ENCODE data around the gene BIRC2. TPM values are rescaled to one million over a fixed set of nuclear protein-coding genes. Genes with fewer than 3 reads are reported as not detected.
A peak's percentile ranks its signal among the peaks of the same experiment; 100 is the strongest.

BIRC2 gene
- total RNA-seq, 1 experiment from 2014 or later, result 53.5 TPM

DNA sequence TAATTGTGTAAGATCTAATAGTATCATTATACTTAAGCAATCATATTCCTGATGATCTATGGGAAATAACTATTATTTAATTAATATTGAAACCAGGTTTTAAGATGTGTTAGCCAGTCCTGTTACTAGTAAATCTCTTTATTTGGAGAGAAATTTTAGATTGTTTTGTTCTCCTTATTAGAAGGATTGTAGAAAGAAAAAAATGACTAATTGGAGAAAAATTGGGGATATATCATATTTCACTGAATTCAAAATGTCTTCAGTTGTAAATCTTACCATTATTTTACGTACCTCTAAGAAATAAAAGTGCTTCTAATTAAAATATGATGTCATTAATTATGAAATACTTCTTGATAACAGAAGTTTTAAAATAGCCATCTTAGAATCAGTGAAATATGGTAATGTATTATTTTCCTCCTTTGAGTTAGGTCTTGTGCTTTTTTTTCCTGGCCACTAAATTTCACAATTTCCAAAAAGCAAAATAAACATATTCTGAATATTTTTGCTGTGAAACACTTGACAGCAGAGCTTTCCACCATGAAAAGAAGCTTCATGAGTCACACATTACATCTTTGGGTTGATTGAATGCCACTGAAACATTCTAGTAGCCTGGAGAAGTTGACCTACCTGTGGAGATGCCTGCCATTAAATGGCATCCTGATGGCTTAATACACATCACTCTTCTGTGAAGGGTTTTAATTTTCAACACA is 23.3 kb upstream of the BIRC2 start:
- H3K4me3 ChIP-seq (ENCODE audit: low read depth, low read length), result no peak overlapping the region
- no peaks in the 10 kb centered on the region for H3K27me3 ChIP-seq (replicated peaks; ENCODE audit: control insufficient read depth, insufficient read depth, low read length)
- no peak overlapping the region for H3K4me3 Mint-ChIP-seq (ENCODE audit: unreplicated experiment)
- no peak overlapping the region for H3K27ac Mint-ChIP-seq (ENCODE audit: unreplicated experiment)
- intact Hi-C loops (cut with micrococcal nuclease; ENCODE audit: unreplicated experiment), result loop anchor here (2.0 kb wide), 1 partner anchor 35 kb away; no protein-coding TSS in a partner anchor
- H3K27me3 Mint-ChIP-seq (ENCODE audit: insufficient read depth, unreplicated experiment), result no peaks in the 10 kb centered on the region
- DNase-seq, result no peak
- peaks cover 1% of the 10 kb centered on the region for H3K4me1 Mint-ChIP-seq (ENCODE audit: low read depth, unreplicated experiment)
- CTCF ChIA-PET, result no interaction called here
- no peaks in the 10 kb centered on the region for H3K9me3 ChIP-seq
- no TSS peak for BruUV-seq (replicated peaks)
- no peaks in the 10 kb centered on the region for H3K36me3 Mint-ChIP-seq (ENCODE audit: insufficient read depth, unreplicated experiment)
- no peak for TF ChIP-seq CTCF (IDR thresholded peaks at IDR 0.05; ENCODE audit: insufficient read depth in 1 of 2, low read depth in 1 of 2, low read length in 1 of 2, severe bottlenecking in 1 of 2, unreplicated experiment in 1 of 2)
- POLR2A ChIA-PET, result no interaction called here
- no peaks in the 10 kb centered on the region for H3K4me1 ChIP-seq
- no peaks in the 10 kb centered on the region for H3K36me3 ChIP-seq (ENCODE audit: control insufficient read depth, insufficient read depth, low read length)
- H3K9me3 Mint-ChIP-seq (ENCODE audit: unreplicated experiment), result no peaks in the 10 kb centered on the region

GRCh38 chr11:102325088-102325487 is 21.9 kb upstream of the BIRC2 start:
- no peaks in the 10 kb centered on the region for H3K27me3 ChIP-seq (replicated peaks; ENCODE audit: control insufficient read depth, insufficient read depth, low read length)
- H3K4me1 ChIP-seq, result no peaks in the 10 kb centered on the region
- H3K9me3 ChIP-seq, result no peaks in the 10 kb centered on the region
- intact Hi-C loops (cut with micrococcal nuclease; ENCODE audit: unreplicated experiment), result loop anchor here (2.0 kb wide), 1 partner anchor 36 kb away; no protein-coding TSS in a partner anchor
- no peak overlapping the region for H3K4me3 Mint-ChIP-seq (ENCODE audit: unreplicated experiment)
- no peak for DNase-seq
- H3K4me3 ChIP-seq (ENCODE audit: low read depth, low read length), result no peak overlapping the region
- H3K27ac Mint-ChIP-seq (ENCODE audit: unreplicated experiment), result no peak overlapping the region
- no peaks in the 10 kb centered on the region for H3K36me3 ChIP-seq (ENCODE audit: control insufficient read depth, insufficient read depth, low read length)
- no peaks in the 10 kb centered on the region for H3K4me1 Mint-ChIP-seq (ENCODE audit: low read depth, unreplicated experiment)
- no peaks in the 10 kb centered on the region for H3K27me3 Mint-ChIP-seq (ENCODE audit: insufficient read depth, unreplicated experiment)
- peak in 1 of 2 experiments; percentile 33 for TF ChIP-seq CTCF (IDR thresholded peaks at IDR 0.05; ENCODE audit: insufficient read depth in 1 of 2, low read depth in 1 of 2, low read length in 1 of 2, severe bottlenecking in 1 of 2, unreplicated experiment in 1 of 2)
- no peaks in the 10 kb centered on the region for H3K9me3 Mint-ChIP-seq (ENCODE audit: unreplicated experiment)
- ChIA-PET POLR2A (no interaction called here), CTCF (interaction anchor here (1.1 kb wide), 1 partner anchor 17 kb away, joined by 3 read pairs; no protein-coding TSS in a partner anchor)
- BruUV-seq (replicated peaks), result no TSS peak
- no peaks in the 10 kb centered on the region for H3K36me3 Mint-ChIP-seq (ENCODE audit: insufficient read depth, unreplicated experiment)

DNA sequence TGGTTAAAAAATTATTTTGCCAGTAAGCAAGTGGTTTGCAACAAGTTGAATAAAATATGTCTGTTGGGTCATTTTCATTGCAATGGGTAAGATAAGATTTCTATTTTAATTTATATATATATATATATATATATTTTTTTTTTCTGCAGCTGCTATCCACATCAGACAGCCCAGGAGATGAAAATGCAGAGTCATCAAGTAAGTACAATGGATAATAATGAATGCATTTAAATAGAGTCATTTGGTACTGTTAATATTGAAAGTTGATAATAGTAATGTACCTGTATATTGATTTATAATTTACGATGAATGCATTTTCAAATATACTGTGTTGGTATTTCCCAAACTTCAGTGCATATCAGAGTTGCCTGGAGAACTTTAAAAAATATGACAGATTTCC is 18.3 kb upstream of the BIRC2 start:
- intact Hi-C loops (cut with micrococcal nuclease; ENCODE audit: unreplicated experiment), result no loop called here
- ChIA-PET POLR2A (no interaction called here), CTCF (no interaction called here)
- Histone ChIP-seq H3K4me1 (peaks cover 9% of the 10 kb centered on the region), H3K9me3 (no peaks in the 10 kb centered on the region), H3K27me3 (replicated peaks; ENCODE audit: control insufficient read depth, insufficient read depth, low read length) (no peaks in the 10 kb centered on the region), H3K4me3 (ENCODE audit: low read depth, low read length) (no peak overlapping the region), H3K36me3 (ENCODE audit: control insufficient read depth, insufficient read depth, low read length) (no peaks in the 10 kb centered on the region)
- H3K27ac Mint-ChIP-seq (ENCODE audit: unreplicated experiment), result no peak overlapping the region
- no peak for TF ChIP-seq CTCF (IDR thresholded peaks at IDR 0.05; ENCODE audit: insufficient read depth in 1 of 2, low read depth in 1 of 2, low read length in 1 of 2, severe bottlenecking in 1 of 2, unreplicated experiment in 1 of 2)
- no peaks in the 10 kb centered on the region for H3K9me3 Mint-ChIP-seq (ENCODE audit: unreplicated experiment)
- H3K4me3 Mint-ChIP-seq (ENCODE audit: unreplicated experiment), result no peak overlapping the region
- no TSS peak for BruUV-seq (replicated peaks)
- H3K4me1 Mint-ChIP-seq (ENCODE audit: low read depth, unreplicated experiment), result peaks cover 7% of the 10 kb centered on the region
- no peak for DNase-seq
- no peaks in the 10 kb centered on the region for H3K36me3 Mint-ChIP-seq (ENCODE audit: insufficient read depth, unreplicated experiment)
- no peaks in the 10 kb centered on the region for H3K27me3 Mint-ChIP-seq (ENCODE audit: insufficient read depth, unreplicated experiment)

Data from Caco-2 (cell line).